COLO668 (cell line): ENCODE measurements around the gene GPR55.

Source experiments
- DNase-seq: peaks from one replicate; lab custom pipeline; 2025; ENCODE audit not compliant: unreplicated experiment; lab: John Stamatoyannopoulos, UW

The GPR55 gene

DNA sequence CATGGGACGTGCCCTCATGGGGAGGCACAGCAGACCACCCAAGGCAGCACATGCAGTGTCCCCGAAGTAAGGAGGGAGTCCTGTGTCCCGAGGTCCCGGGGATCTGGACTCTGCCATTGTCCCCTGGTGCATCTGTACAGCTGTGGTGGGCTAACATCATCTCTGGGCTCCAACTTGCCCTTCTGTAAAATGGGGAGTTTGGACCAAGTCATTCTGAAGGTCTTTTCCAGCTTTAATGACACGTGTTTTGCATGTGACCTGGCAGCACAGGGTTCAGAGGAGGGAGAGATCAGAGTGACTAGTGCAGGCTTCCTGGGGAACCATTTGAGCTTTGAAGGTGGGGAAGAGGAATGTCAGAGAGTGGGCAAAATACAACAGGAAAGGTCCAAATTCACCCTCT, 38.8 kb downstream of the GPR55 start:
- no peak for DNase-seq

DNA sequence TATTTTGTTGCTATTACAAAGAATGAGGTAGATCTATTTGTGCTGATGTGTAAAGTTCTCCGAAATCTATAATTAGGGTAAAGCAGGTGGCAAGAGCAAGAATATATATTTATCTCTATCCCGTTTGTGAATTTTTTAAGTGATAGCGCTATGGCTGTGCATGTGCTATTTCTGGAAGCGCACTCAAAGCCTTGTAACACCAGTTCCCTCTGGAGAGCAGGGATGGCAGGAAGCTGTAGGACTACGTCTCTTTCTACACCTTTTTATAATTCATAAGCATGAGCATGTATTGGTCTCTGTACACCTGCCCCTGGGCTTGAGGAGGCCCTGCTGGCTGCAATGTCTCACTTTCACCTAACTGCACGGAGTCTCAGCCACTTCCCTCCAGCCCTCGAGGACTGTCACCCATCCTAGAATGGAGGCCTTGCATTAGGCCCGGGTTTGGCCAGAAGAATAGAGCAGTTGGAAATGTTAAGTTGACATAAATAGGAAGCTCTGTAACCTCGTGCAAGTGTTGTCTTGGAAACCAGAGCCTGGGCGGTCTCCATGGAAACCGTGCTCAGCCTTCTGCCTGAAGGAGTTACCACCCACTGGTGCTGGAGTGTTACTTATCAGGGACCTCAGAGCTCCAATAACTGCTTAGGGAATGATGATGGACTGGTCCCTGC, 39.4 kb downstream of the GPR55 start:
- no peak for DNase-seq

DNA sequence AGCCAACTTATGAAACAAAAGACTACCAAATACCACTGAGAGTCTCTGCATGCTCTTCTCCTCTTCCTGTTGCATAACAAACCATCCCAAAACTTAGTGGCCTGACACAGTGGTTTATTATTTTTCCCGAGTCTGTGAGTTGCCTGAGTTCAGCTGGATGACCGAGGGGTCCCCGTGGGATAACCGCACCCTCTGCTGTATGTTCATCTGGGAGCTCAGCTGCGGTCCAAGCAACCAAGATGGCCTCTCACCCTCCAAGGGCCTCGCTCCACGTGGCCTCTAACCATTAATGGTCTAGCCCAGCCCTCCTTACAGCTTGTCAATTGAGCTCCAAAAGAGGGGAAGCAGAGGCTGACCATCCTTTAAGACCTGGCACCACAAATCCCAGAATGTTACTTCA, 43.2 kb downstream of the GPR55 start:
- no peak for DNase-seq

DNA sequence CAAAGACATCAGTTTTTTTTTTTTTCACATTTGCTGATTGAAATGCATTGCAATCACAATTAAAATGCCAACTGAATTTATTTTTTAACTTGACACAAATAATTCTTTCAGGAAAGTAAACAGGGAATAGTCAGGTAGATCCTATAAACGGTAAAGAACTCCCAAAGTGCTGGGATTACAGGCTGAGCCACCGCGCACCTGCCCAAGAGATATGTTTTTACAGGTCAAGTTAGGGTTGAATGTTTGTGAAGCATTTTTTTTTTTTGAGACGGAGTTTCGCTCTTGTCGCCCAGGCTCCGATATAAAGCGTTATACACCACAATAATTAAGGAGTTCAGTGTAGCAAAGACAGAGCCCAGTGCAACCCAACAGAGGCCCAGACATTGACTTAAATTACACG, 45.2 kb downstream of the GPR55 start:
- no peak for DNase-seq

DNA sequence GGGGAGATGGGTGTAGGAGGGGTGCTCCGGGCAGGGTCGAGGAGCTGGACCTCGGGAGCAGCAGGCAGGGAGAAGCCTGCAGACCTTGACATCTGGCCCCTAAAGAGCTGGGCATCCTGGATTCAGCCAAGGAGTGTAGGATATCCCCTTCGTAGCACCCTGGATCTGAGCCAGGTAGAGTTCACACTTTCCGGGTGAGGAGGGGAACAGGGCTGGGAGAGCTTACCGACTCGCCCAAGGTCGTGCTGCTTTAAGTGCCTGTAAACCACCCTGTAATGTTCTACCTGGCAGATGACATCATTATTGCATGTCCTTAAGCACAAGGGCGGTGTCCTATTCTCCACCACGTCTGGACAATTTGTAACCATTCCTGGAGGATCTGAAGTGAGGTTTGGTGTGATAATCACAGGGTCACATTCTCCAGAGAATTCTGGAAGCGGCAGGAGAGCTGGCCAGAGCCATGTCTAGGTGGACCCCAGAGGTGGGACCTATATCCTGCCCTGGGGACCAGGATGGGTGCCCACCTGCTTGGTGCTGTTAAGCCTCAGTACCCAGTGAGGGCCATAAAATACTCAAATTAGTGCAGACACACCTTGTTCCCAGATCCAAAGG, 45.7 kb downstream of the GPR55 start:
- peak; percentile 4 for DNase-seq

DNA sequence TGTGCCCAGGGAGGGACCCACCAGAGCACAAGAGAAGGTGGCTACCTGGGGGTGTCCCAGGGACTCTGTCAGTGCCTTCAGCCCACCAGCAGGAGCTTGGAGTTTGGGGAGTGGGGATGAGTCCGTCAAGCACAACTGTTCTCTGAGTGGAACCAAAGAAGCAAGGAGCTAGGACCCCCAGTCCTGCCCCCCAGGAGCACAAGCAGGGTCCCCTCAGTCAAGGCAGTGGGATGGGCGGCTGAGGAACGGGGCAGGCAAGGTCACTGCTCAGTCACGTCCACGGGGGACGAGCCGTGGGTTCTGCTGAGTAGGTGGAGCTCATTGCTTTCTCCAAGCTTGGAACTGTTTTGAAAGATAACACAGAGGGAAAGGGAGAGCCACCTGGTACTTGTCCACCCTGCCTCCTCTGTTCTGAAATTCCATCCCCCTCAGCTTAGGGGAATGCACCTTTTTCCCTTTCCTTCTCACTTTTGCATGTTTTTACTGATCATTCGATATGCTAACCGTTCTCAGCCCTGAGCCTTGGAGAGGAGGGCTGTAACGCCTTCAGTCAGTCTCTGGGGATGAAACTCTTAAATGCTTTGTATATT, 46.3 kb downstream of the GPR55 start:
- DNase-seq = no peak

DNA sequence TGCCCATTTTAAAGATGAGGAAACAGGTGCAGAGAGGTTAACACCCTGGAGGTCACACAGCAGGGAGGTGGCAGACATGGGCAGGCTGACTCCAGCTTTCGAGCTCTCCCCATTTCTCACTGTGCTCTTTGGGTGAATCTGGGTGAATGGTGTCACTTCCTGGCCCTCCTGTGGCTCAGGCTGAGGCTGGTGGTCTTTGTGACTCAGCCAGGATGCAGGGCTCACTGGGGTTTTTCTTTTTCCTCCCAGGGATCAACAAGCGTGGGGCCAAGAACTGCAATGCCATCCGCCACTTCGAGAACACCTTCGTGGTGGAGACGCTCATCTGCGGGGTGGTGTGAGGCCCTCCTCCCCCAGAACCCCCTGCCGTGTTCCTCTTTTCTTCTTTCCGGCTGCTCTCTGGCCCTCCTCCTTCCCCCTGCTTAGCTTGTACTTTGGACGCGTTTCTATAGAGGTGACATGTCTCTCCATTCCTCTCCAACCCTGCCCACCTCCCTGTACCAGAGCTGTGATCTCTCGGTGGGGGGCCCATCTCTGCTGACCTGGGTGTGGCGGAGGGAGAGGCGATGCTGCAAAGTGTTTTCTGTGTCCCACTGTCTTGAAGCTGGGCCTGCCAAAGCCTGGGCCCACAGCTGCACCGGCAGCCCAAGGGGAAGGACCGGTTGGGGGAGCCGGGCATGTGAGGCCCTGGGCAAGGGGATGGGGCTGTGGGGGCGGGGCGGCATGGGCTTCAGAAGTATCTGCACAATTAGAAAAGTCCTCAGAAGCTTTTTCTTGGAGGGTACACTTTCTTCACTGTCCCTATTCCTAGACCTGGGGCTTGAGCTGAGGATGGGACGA, 47.1 kb downstream of the GPR55 start:
- DNase-seq = no peak

DNA sequence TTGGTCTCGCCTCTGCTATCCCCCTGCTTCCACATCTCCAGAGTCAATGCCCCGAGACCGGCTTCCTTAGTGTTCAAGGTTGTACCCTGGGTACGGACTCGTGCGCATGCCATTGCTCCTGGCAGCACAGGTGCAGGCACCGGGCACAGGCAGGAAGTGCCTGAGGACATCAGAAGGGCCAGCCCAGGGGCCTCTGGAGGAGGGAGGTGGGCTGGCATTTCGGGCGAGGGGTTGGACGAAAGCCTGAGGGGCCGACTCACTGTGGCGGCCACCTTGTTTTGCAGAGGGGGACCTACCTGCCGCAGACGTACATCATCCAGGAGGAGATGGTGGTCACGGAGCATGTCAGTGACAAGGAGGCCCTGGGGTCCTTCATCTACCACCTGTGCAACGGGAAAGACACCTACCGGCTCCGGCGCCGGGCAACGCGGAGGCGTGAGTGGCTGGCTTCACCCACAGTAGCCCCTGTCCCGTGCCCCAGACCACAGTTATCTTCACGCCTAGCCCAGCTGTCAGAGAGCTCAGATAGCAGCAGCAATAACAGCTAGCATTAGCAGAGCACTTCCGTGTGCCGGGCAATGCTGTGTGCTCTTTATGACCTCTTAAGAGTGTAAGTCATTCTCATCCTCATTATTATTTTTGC, 47.8 kb downstream of the GPR55 start:
- no peak for DNase-seq

DNA sequence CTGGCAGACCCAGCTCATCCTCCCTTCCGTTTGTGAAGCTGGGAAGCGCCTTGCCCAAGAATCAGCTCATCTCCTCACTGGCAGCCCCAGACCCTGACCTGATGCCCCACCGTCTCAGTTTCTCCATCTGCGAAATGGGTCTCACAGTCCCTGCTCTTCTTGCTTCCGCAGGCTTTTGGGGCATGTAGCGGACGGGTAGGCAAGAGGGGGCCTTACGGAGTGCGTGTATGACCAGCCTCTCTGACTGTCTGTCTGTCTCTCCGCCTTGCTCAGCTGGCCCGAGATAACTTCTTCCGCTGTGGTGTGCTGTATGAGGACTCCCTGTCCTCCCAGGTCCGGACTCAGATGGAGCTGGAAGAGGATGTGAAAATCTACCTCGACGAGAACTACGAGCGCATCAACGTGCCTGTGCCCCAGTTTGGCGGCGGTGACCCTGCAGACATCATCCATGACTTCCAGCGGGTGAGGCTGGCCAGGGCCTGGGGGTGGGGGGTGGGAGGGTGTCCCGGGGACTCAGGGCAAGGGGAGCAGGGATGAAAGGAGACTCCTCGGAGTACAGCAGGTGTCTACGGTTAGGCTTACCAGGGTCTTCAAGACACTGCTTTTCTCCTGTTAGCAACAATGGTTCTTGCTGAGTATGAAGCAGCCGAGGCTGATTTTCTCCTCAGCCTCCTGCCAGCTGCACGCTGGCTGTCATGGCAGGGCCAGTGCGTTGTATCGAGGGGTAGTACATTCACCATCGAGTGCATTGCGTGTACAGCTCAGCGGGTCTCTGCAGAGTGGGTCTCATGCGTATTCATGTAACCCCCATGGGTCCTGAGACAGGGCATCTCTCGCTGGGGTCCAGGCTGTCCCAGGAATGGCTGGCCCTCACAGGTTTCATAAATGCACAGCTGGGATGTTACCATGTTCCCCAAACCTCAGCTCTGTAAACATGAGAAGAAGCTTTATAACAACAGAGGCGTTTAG, 49.4 kb downstream of the GPR55 start:
- no peak for DNase-seq

DNA sequence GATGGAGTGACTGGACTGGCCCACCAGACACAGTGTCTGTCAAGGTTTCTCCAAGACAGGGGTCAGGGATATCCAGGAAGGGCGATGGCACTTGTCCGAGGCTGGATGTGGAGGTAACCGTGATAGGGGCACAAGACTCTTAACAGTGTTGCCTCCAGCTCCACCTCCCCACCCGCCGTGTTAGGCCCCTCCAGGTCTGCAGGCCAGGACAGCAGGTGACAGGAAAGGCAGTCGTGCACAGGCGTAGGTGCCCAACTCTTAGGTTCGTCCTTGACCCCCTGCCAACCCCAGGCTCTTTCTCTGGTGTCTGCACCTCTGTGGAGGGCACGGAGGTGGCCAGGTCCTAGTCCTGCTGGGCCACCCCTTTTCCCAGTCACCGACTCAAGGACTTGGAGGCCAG, 50.2 kb downstream of the GPR55 start:
- DNase-seq = no peak

DNA sequence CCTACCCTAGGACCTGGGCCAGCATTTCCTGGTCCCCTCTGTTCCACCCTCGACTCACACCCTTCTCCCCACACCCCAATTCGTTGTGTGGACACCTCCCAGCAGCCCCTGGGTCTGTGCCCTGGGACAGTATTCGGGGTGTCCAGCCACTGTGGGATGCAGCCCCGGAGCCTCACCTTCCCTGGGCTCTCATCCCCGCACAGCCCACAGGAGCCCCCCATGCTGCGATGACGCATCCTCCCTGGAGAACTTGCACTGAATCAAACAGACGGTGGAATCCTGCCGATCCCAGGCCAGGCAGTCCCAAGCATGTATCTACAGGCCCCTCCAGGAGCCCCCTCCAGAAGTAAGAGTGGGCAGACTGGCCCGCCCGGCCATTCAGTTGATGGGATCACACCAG, 50.6 kb downstream of the GPR55 start:
- DNase-seq = no peak

DNA sequence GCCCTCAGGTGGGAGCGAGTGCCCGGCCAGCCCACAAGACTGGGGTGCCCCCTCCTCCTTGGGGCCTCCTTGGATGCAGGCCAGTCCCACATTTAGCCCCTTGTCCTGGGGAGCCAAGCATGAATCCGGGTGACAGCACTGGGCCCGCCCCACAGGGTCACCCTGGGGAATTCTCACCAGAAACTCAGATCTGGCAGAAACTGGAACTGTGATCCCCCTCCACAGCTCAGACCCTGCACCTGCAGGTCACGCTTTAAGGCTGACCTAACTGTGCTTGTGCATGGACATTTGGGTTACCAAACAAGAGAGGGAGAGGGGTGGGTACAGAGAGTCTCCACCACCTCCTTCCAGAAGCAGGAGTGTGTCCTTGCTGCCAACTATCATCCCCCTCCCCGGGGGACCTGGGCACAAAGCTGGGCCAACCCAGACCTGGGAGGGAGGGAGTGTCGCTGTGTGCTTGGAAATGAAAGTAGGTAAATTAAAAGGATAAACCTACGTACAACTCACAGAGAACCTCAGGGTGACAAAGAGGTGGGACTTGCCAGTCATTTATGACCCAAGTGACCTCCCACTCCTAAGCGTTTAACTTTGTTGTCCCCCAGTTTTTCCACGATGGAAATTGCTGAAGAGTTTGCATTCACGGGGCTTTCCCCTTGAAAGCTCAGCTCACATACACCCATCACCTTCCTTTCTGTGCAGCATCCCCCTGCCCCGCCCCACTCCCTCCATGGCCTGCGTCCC, 51.2 kb downstream of the GPR55 start:
- DNase-seq = no peak

DNA sequence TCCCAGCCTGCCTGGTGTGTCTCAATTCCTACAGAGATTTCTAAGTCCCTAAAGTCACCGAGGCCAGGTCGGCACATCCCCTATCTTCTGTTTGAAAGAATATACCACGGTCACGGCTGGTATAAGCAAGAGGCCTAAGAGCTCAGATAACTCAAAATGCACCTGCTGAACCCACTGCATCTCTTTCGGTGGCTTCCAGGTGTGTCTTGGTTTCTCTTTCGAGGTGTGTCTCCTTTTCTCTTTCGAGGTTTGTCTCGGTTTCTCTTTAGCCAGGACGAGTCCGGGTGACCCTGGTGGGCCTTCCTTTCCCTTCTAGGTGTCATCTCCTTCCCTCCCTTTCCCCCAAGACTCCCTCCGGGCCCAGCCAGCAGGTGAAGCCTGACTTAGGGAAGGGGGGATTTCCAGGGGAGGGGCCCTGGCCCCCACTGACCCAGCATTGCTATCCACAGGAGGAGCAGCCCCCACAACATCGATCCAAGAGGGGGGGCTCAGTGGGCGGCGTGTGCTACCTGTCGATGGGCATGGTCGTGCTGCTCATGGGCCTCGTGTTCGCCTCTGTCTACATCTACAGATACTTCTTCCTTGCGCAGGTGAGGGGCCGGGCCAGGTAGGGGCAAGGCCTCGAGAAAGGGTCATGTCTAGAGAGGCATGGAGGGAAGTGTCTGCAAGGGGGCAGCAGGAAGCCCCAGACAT, 51.9 kb downstream of the GPR55 start:
- DNase-seq = no peak

DNA sequence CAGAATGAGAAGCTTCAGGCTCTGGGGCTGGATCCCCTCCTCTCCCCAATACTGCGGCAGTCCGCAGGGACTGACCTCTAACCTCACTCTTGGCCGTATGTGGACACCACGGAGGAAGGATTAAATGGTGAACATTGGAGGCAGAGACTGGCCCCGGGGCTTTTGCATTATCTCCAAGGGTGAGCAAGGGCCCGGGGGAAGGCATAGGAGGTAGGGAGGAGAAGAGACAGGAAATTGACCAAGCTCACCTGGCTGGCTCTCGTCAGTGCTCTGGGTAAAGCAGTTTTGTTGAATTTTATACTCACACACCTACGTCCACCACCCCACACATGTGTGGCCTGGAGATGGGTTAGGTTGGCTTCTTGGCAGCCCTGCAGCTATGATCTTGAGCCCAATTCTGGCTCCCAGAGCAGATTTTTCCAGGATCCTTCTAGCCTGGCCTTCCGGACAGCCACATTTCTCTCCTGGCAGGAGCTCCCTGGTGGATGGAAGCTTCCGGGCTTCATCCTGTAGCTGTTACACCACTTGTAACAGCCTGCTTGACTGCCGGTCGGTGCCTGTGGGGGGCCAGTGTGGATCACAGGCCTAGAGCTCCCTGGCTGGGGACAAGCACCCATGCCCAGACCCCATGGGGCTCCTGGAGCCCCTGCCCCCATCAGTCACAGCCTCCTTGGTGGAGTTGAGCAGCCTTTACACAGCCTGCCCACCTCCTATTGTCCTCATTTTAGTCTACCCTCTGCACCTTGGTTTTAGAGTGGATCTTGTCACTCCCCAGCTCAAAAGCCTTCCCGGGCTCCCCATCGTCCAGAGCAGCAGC, 52.7 kb downstream of the GPR55 start:
- DNase-seq = no peak

DNA sequence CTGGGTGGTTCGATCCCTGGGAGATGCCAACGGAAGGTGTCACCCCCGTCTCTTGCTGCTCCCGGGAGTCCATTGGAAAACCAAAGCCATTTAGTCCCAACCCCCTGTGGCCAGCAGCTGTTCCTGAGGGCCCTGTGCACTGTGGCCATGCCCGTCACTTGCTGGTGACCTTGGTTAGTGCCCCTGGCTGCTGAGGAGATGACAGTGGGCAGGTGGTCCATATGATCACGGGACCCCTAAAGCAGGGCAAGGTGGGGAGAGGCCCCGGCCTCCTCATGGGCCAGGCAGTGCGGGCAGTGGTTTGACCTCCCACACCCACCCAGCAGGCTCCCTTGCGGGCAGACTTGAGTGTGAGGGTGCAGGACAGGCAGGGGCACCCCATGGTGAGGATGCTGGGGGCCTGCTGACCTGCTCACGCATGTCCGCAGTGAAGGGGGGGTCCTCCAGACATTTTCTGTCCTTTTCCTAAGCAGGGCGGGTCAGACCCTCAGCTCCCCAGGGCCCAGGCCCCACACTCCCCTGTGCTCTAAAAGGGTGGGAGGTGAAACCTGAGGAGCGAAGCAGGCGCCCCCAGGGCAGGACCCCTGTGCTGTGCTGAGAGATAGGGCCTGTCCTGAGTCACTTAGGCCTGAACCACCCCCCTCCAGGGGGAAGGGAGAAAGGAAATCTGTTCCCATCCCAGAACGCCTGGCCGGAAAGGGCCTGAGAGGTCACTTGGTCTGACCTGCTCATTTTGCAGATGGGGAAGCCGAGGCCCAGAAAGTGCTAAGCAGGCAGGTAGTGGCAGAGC, 53.5 kb downstream of the GPR55 start:
- DNase-seq = no peak

DNA sequence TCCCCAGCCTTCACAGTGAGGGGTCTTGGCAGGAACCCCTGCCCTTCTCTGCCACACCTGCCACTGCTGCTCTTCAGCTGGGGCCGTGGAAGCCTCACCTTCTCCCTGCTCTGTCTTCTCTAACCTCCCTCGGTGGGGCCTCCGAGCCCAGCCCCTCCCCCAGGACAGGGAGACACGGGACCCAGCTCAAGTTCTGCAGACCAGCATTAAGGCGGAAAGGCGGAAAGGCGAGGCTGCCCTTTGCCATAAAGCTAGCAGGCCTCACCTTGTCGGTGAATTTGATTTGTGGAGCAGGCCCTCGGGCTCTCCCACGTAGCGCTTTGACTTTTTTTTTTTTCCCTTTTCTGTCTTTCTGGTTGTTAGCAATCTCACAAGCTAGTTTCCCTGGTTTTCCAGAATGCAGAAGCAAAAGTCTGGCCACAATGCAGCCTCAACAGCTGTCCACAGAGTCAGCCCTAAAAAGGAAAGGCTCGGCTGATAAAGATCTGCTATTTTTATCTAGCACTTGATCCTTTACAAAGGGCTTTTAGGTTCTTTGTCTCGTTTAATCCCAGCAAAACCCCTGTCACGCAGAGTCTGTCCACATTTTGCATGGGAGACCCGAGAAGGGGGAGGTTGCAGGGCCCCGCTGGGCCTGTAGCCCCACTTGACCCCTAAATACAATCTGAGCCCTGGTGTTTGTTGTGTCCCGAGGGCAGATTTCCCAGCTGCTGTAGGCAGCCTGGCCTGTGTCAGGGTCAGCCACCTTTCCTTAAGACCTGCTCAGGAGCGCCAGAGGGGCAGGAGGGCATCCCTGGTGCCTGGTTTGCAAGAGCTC, 54.3 kb downstream of the GPR55 start:
- DNase-seq = no peak
